Measurements from ENCODE around the gene DYDC2.

DNA sequence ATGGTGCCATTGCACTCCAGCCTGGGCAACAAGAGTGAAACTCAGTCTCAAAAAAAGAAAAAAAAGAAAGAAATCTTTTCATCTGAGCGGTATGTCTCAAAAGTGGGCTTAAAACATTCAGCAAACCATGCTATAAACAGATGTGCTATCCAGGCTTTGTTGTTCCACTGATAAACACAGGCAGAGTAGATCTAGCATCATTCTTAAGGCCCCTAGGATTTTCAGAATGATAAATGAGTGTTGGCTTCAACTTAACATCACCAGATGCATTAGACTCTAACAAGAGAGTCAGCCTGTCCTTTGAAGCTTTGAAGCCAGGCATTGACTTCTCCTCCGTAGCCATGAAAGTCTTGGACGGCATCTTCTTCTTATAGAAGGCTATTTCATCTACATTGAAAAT, 23.1 kb downstream of the DYDC2 start:
- TF ChIP-seq, protein P1, sequence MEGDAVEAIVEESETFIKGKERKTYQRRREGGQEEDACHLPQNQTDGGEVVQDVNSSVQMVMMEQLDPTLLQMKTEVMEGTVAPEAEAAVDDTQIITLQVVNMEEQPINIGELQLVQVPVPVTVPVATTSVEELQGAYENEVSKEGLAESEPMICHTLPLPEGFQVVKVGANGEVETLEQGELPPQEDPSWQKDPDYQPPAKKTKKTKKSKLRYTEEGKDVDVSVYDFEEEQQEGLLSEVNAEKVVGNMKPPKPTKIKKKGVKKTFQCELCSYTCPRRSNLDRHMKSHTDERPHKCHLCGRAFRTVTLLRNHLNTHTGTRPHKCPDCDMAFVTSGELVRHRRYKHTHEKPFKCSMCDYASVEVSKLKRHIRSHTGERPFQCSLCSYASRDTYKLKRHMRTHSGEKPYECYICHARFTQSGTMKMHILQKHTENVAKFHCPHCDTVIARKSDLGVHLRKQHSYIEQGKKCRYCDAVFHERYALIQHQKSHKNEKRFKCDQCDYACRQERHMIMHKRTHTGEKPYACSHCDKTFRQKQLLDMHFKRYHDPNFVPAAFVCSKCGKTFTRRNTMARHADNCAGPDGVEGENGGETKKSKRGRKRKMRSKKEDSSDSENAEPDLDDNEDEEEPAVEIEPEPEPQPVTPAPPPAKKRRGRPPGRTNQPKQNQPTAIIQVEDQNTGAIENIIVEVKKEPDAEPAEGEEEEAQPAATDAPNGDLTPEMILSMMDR (IDR thresholded peaks at IDR 0.05 in 4 of 5, conservative IDR thresholded peaks at IDR 0.05 in 1 of 5), result no peak
- no peak for TF ChIP-seq POLR2A (IDR thresholded peaks at IDR 0.05)

Measured in gastrocnemius medialis (tissue), 4 donors.